H1 (cell line): ENCODE measurements around the gene ATXN1L.

ENCODE experiments used
- CTCF ChIP-seq, 3 experiments: IDR thresholded peaks; 1 replicate in 2 of 3; 2 replicates in 1 of 3; pipeline versions ENCODE4 v1.5.1 to v1.6.1; 2011; ENCODE audit warnings: low read length in 3 of 3, mild to moderate bottlenecking in 3 of 3, inconsistent platforms in 2 of 3, low read depth in 1 of 3, moderate library complexity in 1 of 3; ENCODE audit not compliant: insufficient read depth in 1 of 3; ENCODE audit errors: control extremely low read depth in 1 of 3
- GTF2F1 ChIP-seq: IDR thresholded peaks from 2 replicates; pipeline ENCODE4 v1.6.1; 2012; ENCODE audit warnings: low read depth, low read length, improper control_type of control experiment, borderline replicate concordance

GRCh38 chr16:71873199-71873598 lies 27.4 kb downstream of the ATXN1L start:
- no peak for TF ChIP-seq CTCF (IDR thresholded peaks at IDR 0.05; ENCODE audit: control extremely low read depth in 1 of 3, insufficient read depth in 1 of 3, low read depth in 1 of 3, low read length in 3 of 3)
- TF ChIP-seq GTF2F1 = no peak
